GM12874 (cell line): ENCODE results near the gene RXRG.

Source experiments
- TF ChIP-seq, protein P1 (sequence below): IDR thresholded peaks from 2 replicates; pipeline ENCODE4 v1.5.1; 2011; ENCODE audit warnings: low read depth, mild to moderate bottlenecking, control low read depth, low read length, moderate library complexity; ENCODE audit not compliant: insufficient read depth

Gene RXRG

GRCh38 chr1:165353731-165354671 lies 90.9 kb downstream of the RXRG start:
- TF ChIP-seq, protein P1, sequence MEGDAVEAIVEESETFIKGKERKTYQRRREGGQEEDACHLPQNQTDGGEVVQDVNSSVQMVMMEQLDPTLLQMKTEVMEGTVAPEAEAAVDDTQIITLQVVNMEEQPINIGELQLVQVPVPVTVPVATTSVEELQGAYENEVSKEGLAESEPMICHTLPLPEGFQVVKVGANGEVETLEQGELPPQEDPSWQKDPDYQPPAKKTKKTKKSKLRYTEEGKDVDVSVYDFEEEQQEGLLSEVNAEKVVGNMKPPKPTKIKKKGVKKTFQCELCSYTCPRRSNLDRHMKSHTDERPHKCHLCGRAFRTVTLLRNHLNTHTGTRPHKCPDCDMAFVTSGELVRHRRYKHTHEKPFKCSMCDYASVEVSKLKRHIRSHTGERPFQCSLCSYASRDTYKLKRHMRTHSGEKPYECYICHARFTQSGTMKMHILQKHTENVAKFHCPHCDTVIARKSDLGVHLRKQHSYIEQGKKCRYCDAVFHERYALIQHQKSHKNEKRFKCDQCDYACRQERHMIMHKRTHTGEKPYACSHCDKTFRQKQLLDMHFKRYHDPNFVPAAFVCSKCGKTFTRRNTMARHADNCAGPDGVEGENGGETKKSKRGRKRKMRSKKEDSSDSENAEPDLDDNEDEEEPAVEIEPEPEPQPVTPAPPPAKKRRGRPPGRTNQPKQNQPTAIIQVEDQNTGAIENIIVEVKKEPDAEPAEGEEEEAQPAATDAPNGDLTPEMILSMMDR: no peak

GRCh38 chr1:165352442-165353293 lies 92.3 kb downstream of the RXRG start:
- TF ChIP-seq, protein P1: no peak

GRCh38 chr1:165351863-165352441 lies 93.0 kb downstream of the RXRG start:
- TF ChIP-seq, protein P1: no peak
